ENCODE results near the gene PRF1. TPM values are rescaled to one million over a fixed set of nuclear protein-coding genes. Genes with fewer than 3 reads are reported as not detected.

The PRF1 gene
- not detected in 2 replicates for total RNA-seq

GRCh38 chr10:70602665-70603448 is at the start of gene PRF1:
PRF1 (minus strand) TSS chr10:70602741; CDS start chr10:70600902, 1,839 bp downstream.

Other genes starting within 250 kb of the PRF1 start
- 12.6 and 15.1 TPM in 2 replicates for gene LRRC20, start 220.1 kb downstream of the PRF1 start, total RNA-seq
- 19.9 and 52.8 TPM in 2 replicates for gene EIF4EBP2, start 198.6 kb downstream of the PRF1 start, total RNA-seq
- not detected in 2 replicates for gene NODAL, start 161.1 kb downstream of the PRF1 start, total RNA-seq
- gene PALD1, start 124.0 kb downstream of the PRF1 start, total RNA-seq = 2.3 and 2.5 TPM in 2 replicates
- 0.08 and 0.39 TPM in 2 replicates for gene ADAMTS14, start 69.8 kb upstream of the PRF1 start, total RNA-seq
- gene TBATA, start 182.6 kb upstream of the PRF1 start, total RNA-seq = not detected in 2 replicates
- 16.7 and 27.9 TPM in 2 replicates for gene SGPL1, start 213.2 kb upstream of the PRF1 start, total RNA-seq

Data from epithelial cell of alveolus of lung (primary cell).